Tibial nerve (tissue), 4 donors: ENCODE measurements around the gene DDIT3.

ENCODE experiments used
- CTCF ChIP-seq, 5 experiments: fragments of 200-600 bp in 3 of 5; fragments of 450-650 bp in 2 of 5; sonication (generic) in 3 of 5; IDR thresholded peaks; one replicate each; pipeline ENCODE4 v1.5.1; 2016 to 2019; ENCODE audit warnings: antibody characterized with exemption in 5 of 5, mild to moderate bottlenecking in 3 of 5, moderate library complexity in 2 of 5
- EP300 ChIP-seq, 2 donors: sonication (generic); formaldehyde crosslinking; IDR thresholded peaks; one replicate each; pipeline ENCODE4 v1.6.1; 2017; ENCODE audit warnings: antibody characterized with exemption in 2 of 2, mild to moderate bottlenecking in 1 of 2
- POLR2A ChIP-seq, 2 donors: fragments of 450-650 bp; IDR thresholded peaks; one replicate each; pipeline ENCODE4 v1.6.1; 2017; ENCODE audit warnings: antibody characterized with exemption in 2 of 2, mild to moderate bottlenecking in 2 of 2, moderate library complexity in 2 of 2

- TF ChIP-seq EP300 (IDR thresholded peaks at IDR 0.05), result no peak
- TF ChIP-seq CTCF (IDR thresholded peaks at IDR 0.05), result no peak
- no peak for TF ChIP-seq POLR2A (IDR thresholded peaks at IDR 0.05)
These were observed 31.5 kb upstream of the DDIT3 start for GRCh38 chr12:57551637-57552305.
